HUES6 (cell line): Measurements from ENCODE around the gene TAF1C.

ENCODE experiments used
- H3K27ac ChIP-seq: 2 replicates; pipeline ENCODE4 v1.7.0; 2013; ENCODE audit warnings: low read depth, mild to moderate bottlenecking, low read length, inconsistent platforms
- H3K27me3 ChIP-seq: 2 replicates; pipeline ENCODE4 v1.6.1; 2013; ENCODE audit warnings: low read length; ENCODE audit not compliant: control insufficient read depth, insufficient read depth
- H3K36me3 ChIP-seq: 2 replicates; pipeline ENCODE4 v1.6.1; 2013; ENCODE audit warnings: low read length; ENCODE audit not compliant: control insufficient read depth, insufficient read depth
- H3K4me1 ChIP-seq: 2 replicates; pipeline ENCODE4 v1.6.1; 2013; ENCODE audit warnings: low read length; ENCODE audit not compliant: control insufficient read depth, insufficient read depth
- H3K4me3 ChIP-seq: 2 replicates; pipeline ENCODE4 v1.5.1; 2013; ENCODE audit warnings: low read depth, low read length
- H3K9ac ChIP-seq: one replicate; pipeline ENCODE4 v1.6.1; 2013; ENCODE audit warnings: mild to moderate bottlenecking, low read length
- H3K9me3 ChIP-seq: 2 replicates; pipeline ENCODE4 v1.6.1; 2013; ENCODE audit warnings: low read depth, low read length; ENCODE audit not compliant: control insufficient read depth, insufficient read depth

The TAF1C gene

DNA sequence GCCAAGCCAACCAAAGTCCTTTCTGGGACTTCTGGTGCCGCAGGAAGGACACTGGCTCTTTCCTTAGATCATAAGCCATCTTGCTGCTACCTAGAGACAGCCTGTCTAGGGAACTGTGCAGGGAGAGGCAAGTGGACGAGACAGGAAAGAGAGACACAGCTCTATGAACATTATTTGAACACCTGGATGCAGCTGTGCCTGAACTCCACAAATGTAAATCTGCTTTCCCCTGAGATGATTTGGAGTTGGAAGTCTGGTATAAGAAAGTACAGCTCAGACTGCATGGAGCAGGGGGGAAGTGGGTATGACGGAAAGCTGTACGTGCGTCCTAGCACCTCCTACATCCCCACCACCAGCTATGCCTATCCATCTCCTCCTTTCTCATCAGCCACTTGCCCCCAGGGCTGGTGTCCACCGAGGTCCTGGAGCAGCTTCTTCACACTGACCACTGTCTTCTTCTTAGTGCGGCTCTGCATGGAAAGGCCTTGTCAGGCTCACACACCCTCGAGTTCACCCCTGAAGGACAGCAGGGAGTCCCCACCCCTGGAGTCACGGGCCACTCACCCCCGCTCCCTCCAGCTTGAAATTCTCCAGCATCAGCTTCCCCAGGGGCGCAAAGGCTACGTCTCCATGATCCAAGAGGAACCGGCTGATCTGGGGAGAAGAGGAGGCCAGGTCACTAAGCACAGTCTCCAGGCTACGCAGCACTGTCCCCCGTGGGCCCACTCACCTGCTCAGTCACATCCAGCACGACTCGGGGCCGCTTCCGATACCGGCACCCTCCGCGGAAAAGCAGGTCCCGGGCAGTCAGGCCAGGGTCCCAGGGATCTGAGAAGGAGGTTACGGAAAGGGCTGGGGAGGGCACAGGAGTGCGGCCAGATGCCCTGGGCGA lies 3.9 kb downstream of the TAF1C start:
- H3K27ac ChIP-seq = no peak overlapping the region
- H3K9me3 ChIP-seq = no peaks in the 10 kb centered on the region
- no peak overlapping the region for H3K4me3 ChIP-seq
- no peaks in the 10 kb centered on the region for H3K4me1 ChIP-seq
- H3K9ac ChIP-seq = no peak overlapping the region
- H3K27me3 ChIP-seq = no peaks in the 10 kb centered on the region
- H3K36me3 ChIP-seq = peaks cover 71% of the 10 kb centered on the region

DNA sequence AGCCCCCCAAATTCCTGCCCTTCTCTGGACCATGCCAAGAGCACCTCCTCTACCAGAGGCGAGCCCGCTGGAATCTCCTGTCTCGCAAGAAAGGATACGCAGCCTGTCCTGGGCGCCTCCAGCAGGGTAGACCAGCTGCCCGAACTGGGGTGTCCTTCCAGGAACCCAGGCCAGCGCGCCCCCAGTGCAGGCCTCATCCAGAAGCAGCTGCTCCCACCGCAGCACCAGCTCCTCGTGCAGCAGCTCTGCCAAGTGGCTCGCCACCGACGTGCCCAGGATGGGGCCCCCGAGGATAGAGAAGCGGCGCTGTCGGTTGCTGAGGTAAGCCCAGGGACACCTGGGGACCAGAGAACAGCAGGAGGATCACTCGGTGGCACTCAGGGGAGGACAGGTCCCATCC lies 4.8 kb downstream of the TAF1C start:
- no peak overlapping the region for H3K4me3 ChIP-seq
- H3K27me3 ChIP-seq = no peaks in the 10 kb centered on the region
- 0 out of 2 replicates have a peak, but pooled peaks cover 2% of the 10 kb centered on the region for H3K4me1 ChIP-seq
- peaks cover 76% of the 10 kb centered on the region for H3K36me3 ChIP-seq
- H3K9me3 ChIP-seq = no peaks in the 10 kb centered on the region
- H3K9ac ChIP-seq = no peak overlapping the region
- H3K27ac ChIP-seq = no peak overlapping the region

DNA sequence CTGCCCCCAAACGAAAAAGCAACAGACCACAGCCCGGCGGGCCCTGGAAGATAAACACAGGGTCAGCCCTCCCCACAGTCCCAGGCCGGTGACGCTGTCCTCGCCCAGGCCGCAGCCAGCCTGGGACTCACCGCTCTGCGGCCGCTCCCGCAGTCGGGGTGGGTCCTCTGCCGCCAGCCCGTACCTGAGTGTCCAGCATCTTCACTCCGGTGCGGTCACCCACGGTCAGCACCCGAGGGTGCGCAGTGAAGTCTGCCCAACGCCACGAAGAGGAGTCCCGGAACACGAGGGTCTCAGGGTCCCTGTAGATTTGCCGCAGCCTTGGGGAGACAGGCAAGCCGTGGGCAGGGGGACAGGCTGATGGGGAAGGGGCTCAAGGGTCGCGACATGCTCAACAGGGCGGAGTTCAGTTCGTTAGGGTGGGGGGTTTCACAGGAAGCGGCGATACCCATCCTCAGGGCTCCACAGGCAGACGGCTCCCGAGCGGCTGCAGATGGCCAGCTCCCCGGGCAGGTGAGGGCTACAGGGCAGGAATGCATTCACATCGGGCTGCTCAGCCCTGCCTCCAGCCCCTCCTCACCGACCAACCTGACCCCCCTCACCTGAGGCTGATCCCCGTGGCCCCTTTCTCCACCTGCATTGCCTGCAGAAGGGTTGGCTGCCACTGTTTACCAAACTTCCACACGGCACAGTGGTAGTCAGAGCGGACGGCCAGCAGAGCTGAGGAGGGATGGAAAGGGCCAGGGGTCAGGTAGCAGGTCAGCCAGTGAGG lies 5.5 kb downstream of the TAF1C start:
- H3K27me3 ChIP-seq = no peaks in the 10 kb centered on the region
- no peaks in the 10 kb centered on the region for H3K9me3 ChIP-seq
- no peak overlapping the region for H3K27ac ChIP-seq
- H3K36me3 ChIP-seq = peaks cover 76% of the 10 kb centered on the region
- peaks cover 9% of the 10 kb centered on the region; the same call in 1 of the 2 replicates for H3K4me1 ChIP-seq
- no peak overlapping the region for H3K9ac ChIP-seq
- H3K4me3 ChIP-seq = no peak overlapping the region

DNA sequence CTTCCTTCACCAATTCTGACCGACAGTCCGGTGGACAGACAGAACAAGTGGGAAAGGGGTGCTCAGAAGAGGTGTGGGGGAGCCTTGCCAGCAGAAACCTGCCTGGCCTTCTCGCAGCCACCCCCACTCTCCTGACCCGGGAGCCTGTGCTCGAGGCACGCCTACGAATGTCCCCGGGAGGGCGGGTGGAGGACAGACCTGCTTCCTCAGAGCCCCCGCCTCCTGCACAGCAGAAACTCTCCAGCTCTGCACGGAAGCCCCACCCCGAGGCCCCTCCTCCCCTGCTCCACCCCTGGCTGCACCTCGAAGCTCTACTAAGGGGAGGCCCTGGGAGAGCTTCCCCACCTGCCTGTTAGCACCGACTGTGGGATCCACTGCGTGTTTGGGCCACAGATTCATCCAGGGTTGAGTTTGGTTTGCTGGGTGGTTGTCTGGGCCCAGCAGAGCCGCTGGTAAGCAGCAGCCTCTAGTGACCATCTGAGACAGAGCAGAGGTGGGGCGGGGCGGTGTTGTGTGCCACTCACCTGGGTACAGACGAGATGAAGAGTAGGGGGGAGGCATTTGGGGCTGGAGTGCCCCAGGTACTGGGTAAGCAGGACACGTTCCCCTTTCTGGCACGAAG lies 6.2 kb downstream of the TAF1C start:
- Histone ChIP-seq H3K4me1 (peaks cover 10% of the 10 kb centered on the region; the same call in 1 of the 2 replicates), H3K36me3 (peaks cover 76% of the 10 kb centered on the region), H3K27ac (no peak overlapping the region), H3K4me3 (no peak overlapping the region), H3K9me3 (no peaks in the 10 kb centered on the region), H3K27me3 (no peaks in the 10 kb centered on the region), H3K9ac (no peak overlapping the region)

DNA sequence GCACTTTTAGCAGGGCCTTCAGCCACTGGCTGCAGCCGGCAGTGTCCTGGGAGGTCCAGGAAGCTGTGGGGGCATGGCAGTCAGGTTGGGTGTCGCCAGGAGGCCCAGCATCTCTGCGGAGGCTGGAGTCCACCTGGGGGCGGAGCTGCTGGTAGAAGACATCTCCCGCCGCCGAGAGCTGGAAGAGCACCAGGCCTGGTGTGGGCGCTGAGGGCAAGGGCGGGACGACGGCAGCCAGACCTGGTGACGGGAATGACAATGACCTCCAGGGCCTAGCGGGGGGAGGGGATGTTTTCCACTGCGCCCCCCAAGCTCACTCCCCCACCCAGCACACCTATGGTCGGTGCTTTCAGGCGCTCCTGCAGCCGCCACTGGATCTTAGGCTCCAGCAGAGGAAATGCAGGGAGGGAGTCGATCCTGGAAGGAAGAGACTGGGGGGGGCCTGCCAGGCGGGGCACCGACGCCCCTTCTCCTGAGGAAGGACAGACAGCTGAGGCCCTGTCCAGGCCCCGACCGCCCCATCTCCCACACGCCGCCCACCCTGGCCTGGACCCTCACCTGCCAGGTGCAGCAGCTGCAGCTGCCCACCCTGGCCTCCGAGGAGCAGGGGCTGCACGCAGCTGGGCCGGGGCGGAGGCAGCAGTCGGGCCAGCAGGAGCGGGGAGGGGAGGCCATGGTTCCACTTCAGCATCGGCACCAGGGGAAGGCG lies 7.1 kb downstream of the TAF1C start:
- H3K27me3 ChIP-seq = no peaks in the 10 kb centered on the region
- H3K9ac ChIP-seq = no peak overlapping the region
- peaks cover 70% of the 10 kb centered on the region for H3K36me3 ChIP-seq

DNA sequence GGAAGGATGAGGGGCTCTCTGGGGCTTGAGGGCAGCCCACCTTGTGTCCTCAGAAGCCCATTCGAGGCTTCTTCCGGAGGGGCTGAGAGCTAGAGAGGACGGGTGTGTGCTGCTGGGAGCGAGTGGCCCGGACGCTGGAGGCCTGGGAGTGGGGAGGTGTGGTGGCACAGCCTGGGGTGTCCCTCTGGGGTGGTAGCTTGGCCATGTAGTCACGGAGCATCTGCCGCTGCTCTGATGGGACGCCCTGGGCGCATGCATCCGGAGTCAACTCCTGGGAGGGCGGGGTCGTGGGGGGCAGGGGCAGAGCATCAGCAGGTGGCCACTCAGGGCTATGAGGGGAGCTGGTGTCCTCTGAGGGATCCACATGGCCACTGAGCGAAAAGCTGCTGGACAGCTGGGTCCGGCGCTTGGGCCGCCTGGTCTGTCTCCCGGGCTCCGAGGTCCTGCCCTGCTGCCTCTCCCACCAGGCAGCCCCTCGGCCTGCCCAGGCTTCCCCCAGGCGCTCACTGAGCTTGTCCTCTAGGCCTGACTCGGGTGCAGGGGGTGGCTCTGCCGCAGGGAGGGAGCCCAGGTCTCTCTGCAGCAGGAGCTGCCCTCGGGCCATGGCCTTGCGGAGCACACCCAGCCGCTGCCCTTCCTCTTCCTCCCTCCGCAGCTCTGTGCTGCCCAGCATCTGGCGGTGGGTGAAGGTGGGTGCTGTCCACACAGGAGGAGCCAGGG lies 7.8 kb downstream of the TAF1C start:
- Histone ChIP-seq H3K27ac (no peak overlapping the region), H3K9me3 (no peaks in the 10 kb centered on the region), H3K4me1 (peaks cover 10% of the 10 kb centered on the region; the same call in 1 of the 2 replicates), H3K4me3 (no peak overlapping the region), H3K36me3 (peaks cover 62% of the 10 kb centered on the region), H3K27me3 (no peaks in the 10 kb centered on the region), H3K9ac (no peak overlapping the region)

More for the DNA sequence above, 7.1 kb downstream of the TAF1C start:
- H3K4me1 ChIP-seq = peaks cover 10% of the 10 kb centered on the region; the same call in 1 of the 2 replicates
- H3K9me3 ChIP-seq = no peaks in the 10 kb centered on the region
- H3K27ac ChIP-seq = no peak overlapping the region
- no peak overlapping the region for H3K4me3 ChIP-seq

DNA sequence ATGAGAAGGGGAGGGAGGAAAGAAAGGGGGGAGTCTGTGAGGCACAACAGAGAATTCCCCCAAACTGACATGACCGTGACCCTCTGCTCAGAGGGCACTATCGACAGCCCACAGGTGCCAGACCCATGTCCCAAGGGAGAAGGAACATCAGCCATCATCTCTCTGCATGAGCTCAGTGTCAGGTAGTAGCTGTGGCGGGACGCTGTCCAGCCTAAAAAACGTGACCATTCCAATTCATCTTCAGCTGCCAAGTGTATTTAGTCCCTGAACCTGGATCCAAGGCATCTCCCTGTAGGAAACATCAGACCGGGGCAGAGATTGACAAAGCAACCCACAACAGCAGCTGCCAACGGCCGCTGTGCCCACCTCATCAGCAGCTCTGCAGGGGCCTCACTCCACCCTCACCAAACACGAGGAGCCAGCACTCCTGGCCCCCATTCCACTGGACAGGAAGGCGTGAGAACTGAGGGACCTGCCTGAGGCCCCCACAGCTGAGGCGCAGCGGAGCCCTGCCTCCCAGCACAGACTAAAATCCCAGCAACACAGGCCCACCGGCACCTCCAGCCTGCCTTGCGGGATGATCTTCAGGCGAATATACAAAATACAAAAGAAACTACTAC lies 8.6 kb downstream of the TAF1C start:
- Histone ChIP-seq H3K4me3 (no peak overlapping the region), H3K27me3 (no peaks in the 10 kb centered on the region), H3K27ac (no peak overlapping the region), H3K9ac (no peak overlapping the region), H3K9me3 (no peaks in the 10 kb centered on the region), H3K4me1 (peaks cover 10% of the 10 kb centered on the region; the same call in 1 of the 2 replicates), H3K36me3 (peaks cover 55% of the 10 kb centered on the region)

DNA sequence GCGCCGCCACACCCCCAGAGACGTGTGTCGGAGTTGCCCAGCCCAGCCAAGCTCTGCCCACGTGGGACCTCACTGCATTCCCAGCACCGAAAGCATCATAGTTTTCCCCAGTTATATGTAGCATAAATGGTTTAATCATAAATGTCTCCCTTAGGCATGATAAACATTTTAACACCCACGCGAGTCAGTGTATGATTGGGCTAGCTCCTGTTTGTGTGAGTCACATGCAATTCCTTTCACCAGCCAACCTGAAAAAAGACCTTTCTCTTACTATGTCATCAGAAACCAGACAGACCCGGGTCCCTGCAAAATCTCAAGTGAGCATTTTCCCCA lies 9.2 kb downstream of the TAF1C start:
- H3K9ac ChIP-seq = no peak overlapping the region
- H3K27me3 ChIP-seq = no peaks in the 10 kb centered on the region
- H3K36me3 ChIP-seq = peaks cover 50% of the 10 kb centered on the region
- no peak overlapping the region for H3K27ac ChIP-seq
- no peaks in the 10 kb centered on the region for H3K9me3 ChIP-seq
- no peak overlapping the region for H3K4me3 ChIP-seq
- H3K4me1 ChIP-seq = peaks cover 10% of the 10 kb centered on the region; the same call in 1 of the 2 replicates

DNA sequence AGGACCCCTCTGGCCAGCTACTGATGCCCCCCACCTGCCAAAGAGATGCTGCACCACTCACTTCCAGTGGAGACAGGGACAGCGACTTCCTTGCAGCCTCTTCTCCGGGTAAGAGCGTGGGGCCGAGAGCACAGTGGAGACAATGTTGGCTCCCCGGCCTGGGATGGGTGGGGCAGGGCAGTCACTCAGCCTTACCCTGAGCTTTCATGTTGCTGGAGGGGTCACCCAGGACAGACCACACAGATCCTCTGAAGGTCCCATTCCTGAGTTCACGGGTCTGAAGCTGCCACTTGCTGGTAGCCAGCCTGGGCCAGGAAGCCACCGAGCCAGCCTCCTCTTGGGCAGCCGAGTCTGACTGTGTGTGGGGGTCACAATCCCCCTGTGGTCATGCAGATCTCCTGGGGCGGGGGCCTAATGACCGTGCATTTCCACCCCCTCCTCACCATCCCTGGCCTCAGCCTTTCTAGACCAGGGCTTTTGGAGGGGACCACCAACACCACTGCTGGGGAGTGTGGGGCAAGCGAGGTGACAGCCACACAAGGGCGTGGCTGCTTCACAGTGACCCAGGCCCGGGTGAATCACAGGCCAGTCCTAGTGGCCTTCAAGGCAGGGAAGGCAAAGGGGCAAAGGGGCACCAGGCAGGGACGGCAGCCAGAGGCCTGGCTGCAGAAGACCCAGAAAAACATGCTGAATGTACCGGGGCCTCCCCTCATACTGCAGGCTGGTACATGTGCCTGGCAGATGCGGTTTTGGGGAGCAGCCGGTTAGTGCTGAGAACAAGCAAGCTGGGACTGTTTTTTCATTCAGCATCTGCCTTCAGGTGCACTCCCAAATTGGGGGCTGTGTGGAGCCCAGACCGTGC lies 10.4 kb downstream of the TAF1C start:
- Histone ChIP-seq H3K4me1 (peaks cover 10% of the 10 kb centered on the region; the same call in 1 of the 2 replicates), H3K27ac (no peak overlapping the region), H3K9ac (no peak overlapping the region), H3K27me3 (no peaks in the 10 kb centered on the region), H3K36me3 (peaks cover 37% of the 10 kb centered on the region), H3K4me3 (no peak overlapping the region), H3K9me3 (no peaks in the 10 kb centered on the region)
